Stomach smooth muscle (tissue), 2 donors: Measurements from ENCODE around the gene MARK4.
A peak's percentile ranks its signal among the peaks of the same experiment; 100 is the strongest.

Experiments used
- H3K27ac ChIP-seq: one replicate; pipeline ENCODE4 v1.7.0; 2013; ENCODE audit warnings: mild to moderate bottlenecking, low read length, inconsistent platforms
- H3K27me3 ChIP-seq, 2 donors: one replicate each; pipeline ENCODE4 v1.7.0; 2013; ENCODE audit warnings: low read length in 2 of 2; ENCODE audit not compliant: insufficient read depth in 2 of 2, control insufficient read depth in 1 of 2
- H3K36me3 ChIP-seq, 2 donors: one replicate each; pipeline ENCODE4 v1.7.0; 2013; ENCODE audit warnings: low read length in 2 of 2; ENCODE audit not compliant: control insufficient read depth in 2 of 2, insufficient read depth in 2 of 2
- H3K4me1 ChIP-seq: one replicate; pipeline ENCODE4 v1.7.0; 2013; ENCODE audit warnings: low read length; ENCODE audit not compliant: control insufficient read depth, insufficient read depth
- H3K4me3 ChIP-seq, 2 donors: one replicate each; pipeline ENCODE4 v1.7.0; 2013; ENCODE audit warnings: low read length in 2 of 2
- H3K9ac ChIP-seq, 2 donors: one replicate each; pipeline ENCODE4 v1.7.0; 2013; ENCODE audit warnings: low read length in 2 of 2, mild to moderate bottlenecking in 1 of 2
- H3K9me3 ChIP-seq, 2 donors: one replicate each; pipeline ENCODE4 v1.7.0; 2013; ENCODE audit warnings: low read length in 2 of 2; ENCODE audit not compliant: control insufficient read depth in 2 of 2
- donor health status: healthy.
- donor health status: Pancreatic carcinoma.

Gene MARK4

GRCh38 chr19:45250832-45251451, at the start of gene MARK4:
MARK4 (plus strand) TSS chr19:45251271; CDS start chr19:45251589, 318 bp downstream.
- Histone ChIP-seq H3K4me1 (peaks cover 36% of the 10 kb centered on the region), H3K27ac (peak within 1 kb of the TSS; percentile 46)

GRCh38 chr19:45202637-45203036, 48.4 kb upstream of the MARK4 start:
- no peaks in the 10 kb centered on the region for H3K9me3 ChIP-seq
- H3K27ac ChIP-seq, result no peak overlapping the region
- H3K4me3 ChIP-seq, result no peak overlapping the region
- no peaks in the 10 kb centered on the region for H3K36me3 ChIP-seq
- no peak overlapping the region for H3K9ac ChIP-seq
- H3K27me3 ChIP-seq, result no peaks in the 10 kb centered on the region
- no peaks in the 10 kb centered on the region for H3K4me1 ChIP-seq

More at GRCh38 chr19:45250832-45251451, at the start of gene MARK4:
- Histone ChIP-seq H3K9me3 (no peaks in the 10 kb centered on the region), H3K36me3 (no peaks in the 10 kb centered on the region), H3K4me3 (peak within 1 kb of the TSS; percentile 83), H3K9ac (peak within 1 kb of the TSS; percentile 82 to 88), H3K27me3 (no peaks in the 10 kb centered on the region)

- H3K9ac ChIP-seq, result no peak overlapping the region
- no peak overlapping the region for H3K27ac ChIP-seq
- H3K36me3 ChIP-seq, result no peaks in the 10 kb centered on the region
- no peaks in the 10 kb centered on the region for H3K9me3 ChIP-seq
- no peaks in the 10 kb centered on the region for H3K4me1 ChIP-seq
- no peak overlapping the region for H3K4me3 ChIP-seq
- no peaks in the 10 kb centered on the region for H3K27me3 ChIP-seq
Observed at GRCh38 chr19:45205810-45206209, 45.3 kb upstream of the MARK4 start.

- Histone ChIP-seq H3K27ac (no peak overlapping the region), H3K36me3 (no peaks in the 10 kb centered on the region), H3K4me1 (no peaks in the 10 kb centered on the region), H3K9ac (no peak overlapping the region), H3K27me3 (no peaks in the 10 kb centered on the region), H3K9me3 (no peaks in the 10 kb centered on the region), H3K4me3 (no peak overlapping the region)
Observed at GRCh38 chr19:45206328-45206727, 44.7 kb upstream of the MARK4 start.

GRCh38 chr19:45211751-45212381, 39.2 kb upstream of the MARK4 start:
- Histone ChIP-seq H3K27ac (no peak overlapping the region), H3K27me3 (peaks cover 8 to 25% of the 10 kb centered on the region in 2 donors), H3K4me1 (peaks cover 7% of the 10 kb centered on the region), H3K9ac (no peak overlapping the region), H3K36me3 (no peaks in the 10 kb centered on the region), H3K9me3 (no peaks in the 10 kb centered on the region), H3K4me3 (no peak overlapping the region)

GRCh38 chr19:45213031-45213430, 38.0 kb upstream of the MARK4 start:
- H3K36me3 ChIP-seq, result no peaks in the 10 kb centered on the region
- no peaks in the 10 kb centered on the region for H3K9me3 ChIP-seq
- peaks cover 16 to 37% of the 10 kb centered on the region in 2 donors for H3K27me3 ChIP-seq
- no peak overlapping the region for H3K27ac ChIP-seq
- no peak overlapping the region for H3K4me3 ChIP-seq
- no peak overlapping the region for H3K9ac ChIP-seq
- peaks cover 7% of the 10 kb centered on the region for H3K4me1 ChIP-seq

- Histone ChIP-seq H3K9ac (no peak overlapping the region), H3K27ac (no peak overlapping the region), H3K4me3 (no peak overlapping the region), H3K4me1 (peaks cover 7% of the 10 kb centered on the region), H3K36me3 (no peaks in the 10 kb centered on the region), H3K27me3 (peaks cover 22 to 48% of the 10 kb centered on the region in 2 donors), H3K9me3 (no peaks in the 10 kb centered on the region)
Observed at GRCh38 chr19:45215391-45216191, 35.5 kb upstream of the MARK4 start.

- Histone ChIP-seq H3K27me3 (peaks cover 23 to 51% of the 10 kb centered on the region in 2 donors), H3K9me3 (no peaks in the 10 kb centered on the region), H3K4me1 (peaks cover 6% of the 10 kb centered on the region), H3K36me3 (no peaks in the 10 kb centered on the region), H3K9ac (no peak overlapping the region), H3K4me3 (no peak overlapping the region), H3K27ac (no peak overlapping the region)
Observed at GRCh38 chr19:45216667-45217066, 34.4 kb upstream of the MARK4 start.

GRCh38 chr19:45217193-45217956, 33.7 kb upstream of the MARK4 start:
- Histone ChIP-seq H3K36me3 (no peaks in the 10 kb centered on the region), H3K9me3 (no peaks in the 10 kb centered on the region), H3K4me3 (peak overlapping the region in 1 of 2 donors; percentile 22), H3K9ac (no peak overlapping the region), H3K27ac (no peak overlapping the region), H3K4me1 (no peaks in the 10 kb centered on the region), H3K27me3 (peaks cover 23 to 47% of the 10 kb centered on the region in 2 donors)

- no peak overlapping the region for H3K9ac ChIP-seq
- no peak overlapping the region for H3K4me3 ChIP-seq
- no peaks in the 10 kb centered on the region for H3K36me3 ChIP-seq
- H3K4me1 ChIP-seq, result no peaks in the 10 kb centered on the region
- H3K27ac ChIP-seq, result no peak overlapping the region
- H3K9me3 ChIP-seq, result no peaks in the 10 kb centered on the region
- H3K27me3 ChIP-seq, result peaks cover 23 to 47% of the 10 kb centered on the region in 2 donors
Observed at GRCh38 chr19:45217957-45218334, 33.1 kb upstream of the MARK4 start.
